Measurements from ENCODE around the gene CCKAR. TPM values are rescaled to one million over a fixed set of nuclear protein-coding genes. Genes with fewer than 3 reads are reported as not detected.

The CCKAR gene
- total and polyA plus RNA-seq, 2 of the 8 experiments (the other 6 are each of a cell fraction or from before 2014, with no cell fraction given): not detected

GRCh38 chr4:26533685-26534084, 43.4 kb upstream of the CCKAR start (continued):
- TF ChIP-seq CTCF (IDR thresholded peaks at IDR 0.05; ENCODE audit: control extremely low read depth in 1 of 3, insufficient read depth in 1 of 3, low read depth in 1 of 3, low read length in 3 of 3) (no peak), TEAD4 (IDR thresholded peaks at IDR 0.05; ENCODE audit: low read depth, low read length) (peak; percentile 50; the same call in 1 of the 2 replicates), NANOG (IDR thresholded peaks at IDR 0.05; ENCODE audit: insufficient read depth, low read depth, low read length, poor library complexity, severe bottlenecking) (no peak)
